Esophagus muscularis mucosa (tissue), 4 donors: ENCODE data around the gene PANX3.

Source experiments
- EP300 ChIP-seq: sonication (generic); formaldehyde crosslinking; IDR thresholded peaks from one replicate; pipeline ENCODE4 v1.6.1; 2017; ENCODE audit warnings: antibody characterized with exemption
- POLR2A ChIP-seq: fragments of 450-650 bp; IDR thresholded peaks from one replicate; pipeline ENCODE4 v1.6.1; 2017; ENCODE audit warnings: antibody characterized with exemption, moderate library complexity, mild to moderate bottlenecking, low read depth
- TF ChIP-seq, protein P1 (sequence below), 3 experiments: fragments of 200-600 bp in 2 of 3; fragments of 450-650 bp in 1 of 3; sonication (generic) in 2 of 3; IDR thresholded peaks; one replicate each; pipeline ENCODE4 v1.5.1; 2017 to 2019; ENCODE audit warnings: antibody characterized with exemption in 3 of 3, mild to moderate bottlenecking in 2 of 3, moderate library complexity in 1 of 3

DNA sequence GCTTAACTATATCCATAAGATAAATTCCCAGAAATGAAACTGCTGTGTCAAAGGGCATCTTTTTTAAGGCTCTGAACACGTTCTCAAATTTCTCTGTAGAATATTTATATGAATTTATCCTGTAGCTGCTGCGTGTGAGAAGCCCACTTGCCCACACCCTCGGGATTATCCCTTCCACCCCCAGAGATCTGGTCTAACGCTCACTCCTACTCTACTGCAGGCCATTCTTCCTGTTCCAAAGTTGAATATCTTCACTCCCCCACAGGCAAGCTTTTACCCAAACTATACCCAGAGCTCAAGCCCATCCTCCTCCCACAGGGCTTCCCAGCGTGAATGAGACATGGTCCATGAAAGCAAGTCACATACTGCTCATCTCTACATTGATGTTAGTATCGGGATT is 37.4 kb downstream of the PANX3 start:
- TF ChIP-seq, protein P1, sequence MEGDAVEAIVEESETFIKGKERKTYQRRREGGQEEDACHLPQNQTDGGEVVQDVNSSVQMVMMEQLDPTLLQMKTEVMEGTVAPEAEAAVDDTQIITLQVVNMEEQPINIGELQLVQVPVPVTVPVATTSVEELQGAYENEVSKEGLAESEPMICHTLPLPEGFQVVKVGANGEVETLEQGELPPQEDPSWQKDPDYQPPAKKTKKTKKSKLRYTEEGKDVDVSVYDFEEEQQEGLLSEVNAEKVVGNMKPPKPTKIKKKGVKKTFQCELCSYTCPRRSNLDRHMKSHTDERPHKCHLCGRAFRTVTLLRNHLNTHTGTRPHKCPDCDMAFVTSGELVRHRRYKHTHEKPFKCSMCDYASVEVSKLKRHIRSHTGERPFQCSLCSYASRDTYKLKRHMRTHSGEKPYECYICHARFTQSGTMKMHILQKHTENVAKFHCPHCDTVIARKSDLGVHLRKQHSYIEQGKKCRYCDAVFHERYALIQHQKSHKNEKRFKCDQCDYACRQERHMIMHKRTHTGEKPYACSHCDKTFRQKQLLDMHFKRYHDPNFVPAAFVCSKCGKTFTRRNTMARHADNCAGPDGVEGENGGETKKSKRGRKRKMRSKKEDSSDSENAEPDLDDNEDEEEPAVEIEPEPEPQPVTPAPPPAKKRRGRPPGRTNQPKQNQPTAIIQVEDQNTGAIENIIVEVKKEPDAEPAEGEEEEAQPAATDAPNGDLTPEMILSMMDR (IDR thresholded peaks at IDR 0.05): no peak
- TF ChIP-seq EP300 (no peak), POLR2A (no peak)
